Sigmoid colon (tissue), 4 donors: Measurements from ENCODE around the gene CRIP2.

Source experiments
- EP300 ChIP-seq, 4 donors: sonication (generic); formaldehyde crosslinking; IDR thresholded peaks; one replicate each; pipeline ENCODE4 v1.6.1; 2017; ENCODE audit warnings: antibody characterized with exemption in 4 of 4
- POLR2A ChIP-seq, 2 donors: fragments of 450-650 bp; IDR thresholded peaks; one replicate each; pipeline ENCODE4 v1.6.1; 2016; ENCODE audit warnings: antibody characterized with exemption in 2 of 2, mild to moderate bottlenecking in 2 of 2, moderate library complexity in 2 of 2
- TF ChIP-seq, protein P1 (sequence below), 4 experiments: fragments of 450-650 bp in 3 of 4; fragments of 200-600 bp in 1 of 4; IDR thresholded peaks; one replicate each; pipeline ENCODE4 v1.5.1; 2016 to 2019; ENCODE audit warnings: antibody characterized with exemption in 4 of 4, mild to moderate bottlenecking in 3 of 4, moderate library complexity in 2 of 4

- TF ChIP-seq EP300 (IDR thresholded peaks at IDR 0.05) (no peak), POLR2A (IDR thresholded peaks at IDR 0.05) (no peak)
- TF ChIP-seq, protein P1, sequence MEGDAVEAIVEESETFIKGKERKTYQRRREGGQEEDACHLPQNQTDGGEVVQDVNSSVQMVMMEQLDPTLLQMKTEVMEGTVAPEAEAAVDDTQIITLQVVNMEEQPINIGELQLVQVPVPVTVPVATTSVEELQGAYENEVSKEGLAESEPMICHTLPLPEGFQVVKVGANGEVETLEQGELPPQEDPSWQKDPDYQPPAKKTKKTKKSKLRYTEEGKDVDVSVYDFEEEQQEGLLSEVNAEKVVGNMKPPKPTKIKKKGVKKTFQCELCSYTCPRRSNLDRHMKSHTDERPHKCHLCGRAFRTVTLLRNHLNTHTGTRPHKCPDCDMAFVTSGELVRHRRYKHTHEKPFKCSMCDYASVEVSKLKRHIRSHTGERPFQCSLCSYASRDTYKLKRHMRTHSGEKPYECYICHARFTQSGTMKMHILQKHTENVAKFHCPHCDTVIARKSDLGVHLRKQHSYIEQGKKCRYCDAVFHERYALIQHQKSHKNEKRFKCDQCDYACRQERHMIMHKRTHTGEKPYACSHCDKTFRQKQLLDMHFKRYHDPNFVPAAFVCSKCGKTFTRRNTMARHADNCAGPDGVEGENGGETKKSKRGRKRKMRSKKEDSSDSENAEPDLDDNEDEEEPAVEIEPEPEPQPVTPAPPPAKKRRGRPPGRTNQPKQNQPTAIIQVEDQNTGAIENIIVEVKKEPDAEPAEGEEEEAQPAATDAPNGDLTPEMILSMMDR (IDR thresholded peaks at IDR 0.05) = no peak
Observed at GRCh38 chr14:105450123-105450505, 24.5 kb upstream of the CRIP2 start.
